Large intestine (tissue), 3 donors: ENCODE measurements around the gene CNTNAP2. TPM values are rescaled to one million over a fixed set of nuclear protein-coding genes. Genes with fewer than 3 reads are reported as not detected.

ENCODE experiments used
- DNase-seq, 2 donors: peaks; one replicate each; pipeline versions ENCODE4 v3.0.0 to v3.0.0-alpha.2; 2013
- H3K27ac ChIP-seq: one replicate; pipeline ENCODE4 v1.5.1; 2013; ENCODE audit warnings: low read length
- H3K27me3 ChIP-seq: 2 replicates; pipeline ENCODE4 v1.6.1; 2013; ENCODE audit warnings: low read length; ENCODE audit not compliant: control insufficient read depth, insufficient read depth
- H3K36me3 ChIP-seq: 2 replicates; pipeline ENCODE4 v1.6.1; 2013; ENCODE audit warnings: low read length; ENCODE audit not compliant: control insufficient read depth, insufficient read depth
- H3K4me1 ChIP-seq: one replicate; pipeline ENCODE4 v1.6.1; 2013; ENCODE audit warnings: low read length; ENCODE audit not compliant: control insufficient read depth, insufficient read depth
- H3K4me3 ChIP-seq: one replicate; pipeline ENCODE4 v1.5.1; 2013; ENCODE audit warnings: low read length
- H3K9me3 ChIP-seq: one replicate; pipeline ENCODE4 v1.6.1; 2013; ENCODE audit warnings: mild to moderate bottlenecking, low read depth, low read length, moderate library complexity; ENCODE audit not compliant: control insufficient read depth
- WGBS: methylation state at CpG from one replicate; pipeline ENCODE4 v1.1.5; 2013; ENCODE audit warnings: low lambda C conversion rate; ENCODE audit not compliant: insufficient coverage; 5-methylcytosine and 5-hydroxymethylcytosine counted together
- polyA plus RNA-seq: library from polyadenylated mRNA; unstranded; fragments of 120-200 nt; gene quantifications from one replicate; pipeline ENCODE4 v1.2.1, GENCODE V29; 2013

CNTNAP2 gene
- polyA plus RNA-seq, 1 donor, result 12.9 TPM

DNA sequence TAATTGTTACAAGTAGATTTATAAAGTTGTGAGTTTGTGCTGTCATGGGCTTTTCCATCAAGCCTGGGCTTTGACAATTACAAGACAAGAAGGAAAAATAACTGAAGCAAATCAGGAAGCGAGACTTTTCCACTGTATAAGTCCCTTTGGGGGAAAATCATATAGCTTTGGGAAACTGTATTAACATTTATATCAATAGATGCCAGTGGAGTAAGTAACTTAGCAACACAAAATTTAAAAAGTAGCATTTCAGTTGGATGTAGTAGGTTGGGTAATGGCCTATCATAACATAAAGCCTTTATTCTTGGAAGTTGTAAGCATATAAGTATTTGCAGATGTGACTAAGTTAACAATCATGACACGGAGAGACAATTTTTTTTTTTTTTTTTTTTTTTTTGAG, 931.1 kb downstream of the CNTNAP2 start:
- Histone ChIP-seq H3K27me3 (no peaks in the 10 kb centered on the region), H3K4me1 (no peaks in the 10 kb centered on the region), H3K4me3 (no peak overlapping the region), H3K36me3 (no peaks in the 10 kb centered on the region), H3K9me3 (no peaks in the 10 kb centered on the region), H3K27ac (no peak overlapping the region)
- 71% methylated on average over 1 of the region's 2 CpGs for WGBS
- no peak for DNase-seq

DNA sequence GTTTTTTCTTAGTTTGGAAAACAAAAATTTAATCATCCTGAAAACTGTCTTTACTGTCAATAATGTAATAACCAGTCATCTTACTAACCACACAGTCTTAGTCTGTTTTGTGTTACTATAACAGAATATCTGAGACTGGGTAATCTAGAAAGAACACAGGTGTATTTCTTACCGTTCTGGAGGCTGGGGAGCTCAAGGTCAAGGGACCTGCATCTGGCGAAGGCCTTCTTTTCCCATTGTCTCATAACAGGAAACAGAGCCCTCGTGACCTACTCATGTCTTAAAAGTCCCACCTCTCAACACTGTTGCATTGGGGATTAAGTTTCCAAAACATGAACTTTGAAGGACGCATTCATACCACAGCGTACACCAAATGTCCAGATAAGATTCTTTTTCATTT, 932.3 kb downstream of the CNTNAP2 start:
- no peaks in the 10 kb centered on the region for H3K27me3 ChIP-seq
- H3K27ac ChIP-seq, result no peak overlapping the region
- H3K4me3 ChIP-seq, result no peak overlapping the region
- no peaks in the 10 kb centered on the region for H3K4me1 ChIP-seq
- no peaks in the 10 kb centered on the region for H3K36me3 ChIP-seq
- no CpG with 5 or more reads among the region's 5 CpGs for WGBS
- DNase-seq, result no peak
- H3K9me3 ChIP-seq, result no peaks in the 10 kb centered on the region

DNA sequence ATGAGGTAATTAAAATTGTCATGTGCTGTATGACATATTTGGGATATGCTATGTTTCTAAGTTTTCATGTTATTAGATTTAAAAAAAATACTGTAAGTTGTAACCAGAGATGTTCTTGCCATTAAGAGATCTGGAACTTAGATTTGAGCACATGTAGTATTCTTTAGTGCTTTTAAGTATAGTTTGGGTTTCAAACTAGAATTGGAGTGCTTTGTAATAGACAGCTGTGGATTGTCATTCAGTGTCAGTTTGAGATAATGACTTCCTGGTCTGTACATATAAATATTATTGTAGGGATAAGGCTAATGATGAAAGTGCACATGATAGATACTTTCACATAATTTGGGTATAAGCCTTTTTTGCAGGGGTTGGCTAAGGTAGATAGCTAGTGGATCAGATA, 936.2 kb downstream of the CNTNAP2 start:
- no peak for DNase-seq
- no peaks in the 10 kb centered on the region for H3K9me3 ChIP-seq
- H3K27ac ChIP-seq, result no peak overlapping the region
- H3K36me3 ChIP-seq, result no peaks in the 10 kb centered on the region
- no peaks in the 10 kb centered on the region for H3K4me1 ChIP-seq
- H3K4me3 ChIP-seq, result no peak overlapping the region
- no peaks in the 10 kb centered on the region for H3K27me3 ChIP-seq

DNA sequence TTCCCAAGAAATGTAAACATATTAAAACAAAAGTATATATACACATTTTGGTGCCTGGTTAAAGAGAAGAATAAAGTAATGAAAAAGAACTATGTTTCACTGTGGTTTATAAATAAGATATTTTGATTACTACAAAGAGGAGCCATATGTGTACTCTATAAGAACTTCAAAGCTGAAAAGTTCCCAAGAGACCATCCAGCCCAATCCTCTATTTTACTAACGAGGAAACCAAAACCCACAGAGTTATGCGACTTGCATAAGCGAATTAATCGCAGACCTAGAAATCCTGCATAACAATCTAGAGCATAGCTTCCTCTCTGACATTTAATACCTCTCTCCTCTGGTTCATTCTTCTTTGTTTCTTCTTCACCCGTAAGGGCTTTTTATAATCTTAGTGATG, 937.1 kb downstream of the CNTNAP2 start:
- H3K36me3 ChIP-seq, result no peaks in the 10 kb centered on the region
- H3K4me3 ChIP-seq, result no peak overlapping the region
- H3K27ac ChIP-seq, result no peak overlapping the region
- no peaks in the 10 kb centered on the region for H3K27me3 ChIP-seq
- WGBS, result 92% methylated on average over 4 of the region's 5 CpGs
- DNase-seq, result no peak
- no peaks in the 10 kb centered on the region for H3K4me1 ChIP-seq
- no peaks in the 10 kb centered on the region for H3K9me3 ChIP-seq

DNA sequence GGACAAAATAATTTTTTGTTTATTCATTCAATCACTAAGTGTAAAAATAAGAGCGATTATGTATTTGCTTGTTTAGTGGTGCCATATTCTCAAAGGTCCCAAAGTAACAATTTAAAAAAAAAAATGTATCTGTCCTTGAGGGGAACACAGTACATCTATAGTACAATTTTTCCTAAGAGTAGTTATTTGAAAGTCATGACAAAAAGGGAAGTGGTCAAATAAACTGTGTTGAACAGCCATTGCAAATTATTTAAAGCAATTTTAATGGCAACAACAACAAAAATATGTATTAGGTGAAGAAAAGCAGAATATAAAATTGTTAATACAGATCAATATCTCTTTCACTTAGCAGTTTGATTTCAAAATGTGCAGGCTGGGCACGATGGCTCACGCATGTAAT, 943.5 kb downstream of the CNTNAP2 start:
- no peak overlapping the region for H3K4me3 ChIP-seq
- WGBS, result 100% methylated on average over 2 of the region's 3 CpGs

DNA sequence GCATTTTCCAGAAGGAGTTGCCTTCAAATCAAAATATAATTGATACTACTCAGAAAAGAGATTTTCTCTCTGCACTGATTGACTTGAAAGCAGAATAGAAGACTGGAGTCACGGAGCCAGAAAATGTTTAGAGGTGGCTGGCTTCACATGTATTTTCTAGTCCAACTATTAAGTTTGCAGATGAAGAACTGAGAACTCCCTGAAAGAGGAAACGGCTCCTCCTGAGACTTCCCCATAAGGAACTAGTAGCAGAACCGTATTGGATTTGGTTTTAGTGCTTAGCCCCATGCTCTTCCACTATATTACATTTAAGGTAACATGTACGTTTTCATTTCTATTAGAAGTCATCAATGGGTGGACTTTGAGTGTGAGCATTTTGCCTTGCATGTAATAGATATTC, 946.3 kb downstream of the CNTNAP2 start:
- no peak overlapping the region for H3K4me3 ChIP-seq
- no peaks in the 10 kb centered on the region for H3K27me3 ChIP-seq
- DNase-seq, result no peak
- no CpG with 5 or more reads among the region's 4 CpGs for WGBS
- H3K36me3 ChIP-seq, result no peaks in the 10 kb centered on the region
- no peak overlapping the region for H3K27ac ChIP-seq
- H3K9me3 ChIP-seq, result no peaks in the 10 kb centered on the region
- H3K4me1 ChIP-seq, result no peaks in the 10 kb centered on the region

More for the DNA sequence above, 943.5 kb downstream of the CNTNAP2 start:
- no peaks in the 10 kb centered on the region for H3K36me3 ChIP-seq
- H3K4me1 ChIP-seq, result no peaks in the 10 kb centered on the region
- no peak for DNase-seq
- no peak overlapping the region for H3K27ac ChIP-seq
- no peaks in the 10 kb centered on the region for H3K9me3 ChIP-seq
- no peaks in the 10 kb centered on the region for H3K27me3 ChIP-seq

DNA sequence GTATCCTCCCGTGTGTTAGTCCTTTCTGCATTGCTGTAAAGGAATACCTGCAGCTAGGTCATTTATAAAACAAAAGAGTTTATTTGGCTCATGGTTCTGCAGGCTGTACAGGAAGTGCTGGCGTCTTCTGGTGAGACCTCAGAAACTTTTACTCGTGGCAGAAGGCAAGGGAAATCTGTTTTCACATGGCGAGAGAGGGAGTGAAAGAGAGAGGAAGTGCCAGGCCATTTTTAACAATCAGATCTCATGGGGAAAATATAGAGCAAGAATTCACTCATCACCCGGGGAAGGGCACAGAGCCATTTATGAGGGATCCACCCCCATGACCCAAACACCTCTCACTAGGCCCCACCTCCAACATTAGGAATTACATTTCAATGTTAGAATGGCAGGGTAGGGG, 952.2 kb downstream of the CNTNAP2 start:
- no CpG with 5 or more reads among the region's 5 CpGs for WGBS
- no peak overlapping the region for H3K27ac ChIP-seq
- H3K4me1 ChIP-seq, result no peaks in the 10 kb centered on the region

DNA sequence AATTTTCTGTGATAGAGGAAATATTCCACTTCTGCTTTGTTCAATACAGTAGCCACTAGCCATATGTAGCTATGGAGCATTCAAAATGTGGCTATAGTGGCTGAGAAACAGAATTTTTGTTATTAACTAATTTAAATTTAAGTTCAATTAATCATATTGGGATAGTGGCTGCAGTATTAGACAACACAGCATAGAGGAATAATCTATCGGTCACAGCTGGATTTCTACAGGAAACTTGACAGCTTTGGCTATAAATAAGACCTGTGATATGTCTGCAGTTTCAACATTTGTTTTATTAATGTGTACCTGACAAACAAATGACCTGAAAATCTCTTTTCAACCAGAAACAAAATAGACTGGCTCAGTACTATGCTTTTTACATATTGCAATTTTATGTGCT, 953.2 kb downstream of the CNTNAP2 start:
- DNase-seq, result no peak
- H3K27ac ChIP-seq, result no peak overlapping the region

More for the DNA sequence above, 952.2 kb downstream of the CNTNAP2 start:
- Histone ChIP-seq H3K36me3 (no peaks in the 10 kb centered on the region), H3K9me3 (no peaks in the 10 kb centered on the region), H3K27me3 (no peaks in the 10 kb centered on the region), H3K4me3 (no peak overlapping the region)
- no peak for DNase-seq

DNA sequence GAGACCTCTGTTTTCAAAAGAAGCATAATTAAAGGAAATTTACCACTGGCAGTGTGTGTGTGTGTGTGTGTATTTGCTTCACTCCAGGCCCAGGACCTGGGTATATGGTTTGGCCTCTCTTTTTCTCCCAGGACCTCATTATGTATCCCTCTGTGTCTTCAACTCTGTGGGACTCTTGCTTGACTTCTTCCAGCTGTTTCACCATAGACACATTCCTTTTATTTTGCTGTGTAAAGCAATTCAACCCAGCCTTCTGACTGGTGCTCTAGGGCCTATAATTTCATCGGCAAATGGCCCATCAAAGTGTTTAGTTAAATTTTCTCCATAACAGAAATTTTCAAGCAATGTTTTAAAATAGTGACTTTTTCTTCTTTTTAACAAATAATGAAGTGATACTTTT, 954.3 kb downstream of the CNTNAP2 start:
- Histone ChIP-seq H3K9me3 (no peaks in the 10 kb centered on the region), H3K36me3 (no peaks in the 10 kb centered on the region), H3K27me3 (no peaks in the 10 kb centered on the region), H3K4me3 (no peak overlapping the region), H3K4me1 (no peaks in the 10 kb centered on the region), H3K27ac (no peak overlapping the region)
- no peak for DNase-seq
- WGBS, result 75% methylated on average over 1 of the region's 1 CpG

More for the DNA sequence above, 953.2 kb downstream of the CNTNAP2 start:
- H3K36me3 ChIP-seq, result no peaks in the 10 kb centered on the region
- no peaks in the 10 kb centered on the region for H3K27me3 ChIP-seq
- no peaks in the 10 kb centered on the region for H3K4me1 ChIP-seq
- H3K9me3 ChIP-seq, result no peaks in the 10 kb centered on the region
- no CpG with 5 or more reads among the region's 1 CpG for WGBS
- H3K4me3 ChIP-seq, result no peak overlapping the region

DNA sequence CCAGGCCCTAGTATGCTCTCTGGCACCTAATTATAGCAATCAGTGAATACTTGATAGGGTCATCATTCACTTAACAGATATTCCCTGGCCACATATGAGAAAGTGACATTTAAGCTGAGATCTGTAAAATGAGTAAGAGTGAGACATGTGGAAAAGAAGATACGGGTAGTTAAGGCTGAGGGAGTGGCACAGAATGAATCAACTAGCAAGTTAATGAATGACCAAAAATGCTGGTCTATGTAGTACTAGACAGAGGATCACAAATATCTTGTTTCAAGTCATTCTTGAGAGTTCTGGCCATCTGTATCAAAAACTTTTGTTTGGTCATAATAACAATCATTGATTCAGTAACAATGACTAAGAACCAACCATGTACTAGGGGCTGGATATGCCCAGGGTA, 954.9 kb downstream of the CNTNAP2 start:
- H3K9me3 ChIP-seq, result no peaks in the 10 kb centered on the region
- H3K4me1 ChIP-seq, result no peaks in the 10 kb centered on the region
- WGBS, result 0% methylated on average over 1 of the region's 1 CpG

DNA sequence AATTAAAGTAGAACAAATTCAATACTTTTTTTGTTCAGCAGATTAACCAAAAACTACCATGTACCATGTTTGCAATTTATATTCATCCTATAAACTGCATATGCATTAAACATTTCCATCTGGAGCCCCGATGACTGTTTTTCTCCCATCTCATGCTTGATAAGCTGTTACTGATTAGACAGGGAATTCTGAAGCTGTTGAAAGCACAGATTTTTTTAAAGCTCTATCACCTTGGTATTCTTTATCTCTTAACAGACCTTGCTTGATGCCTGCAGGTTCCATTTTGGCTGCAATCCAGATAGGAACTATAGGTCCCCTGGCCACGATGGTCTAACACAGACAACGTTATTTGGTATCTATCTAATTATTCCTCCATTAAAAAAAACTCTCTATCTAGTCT, 961.7 kb downstream of the CNTNAP2 start:
- WGBS, result 14% methylated on average over 1 of the region's 3 CpGs
- Histone ChIP-seq H3K36me3 (no peaks in the 10 kb centered on the region), H3K27ac (no peak overlapping the region), H3K4me1 (no peaks in the 10 kb centered on the region), H3K9me3 (no peaks in the 10 kb centered on the region), H3K4me3 (no peak overlapping the region), H3K27me3 (no peaks in the 10 kb centered on the region)
- DNase-seq, result peak in 1 of 2 donors; percentile 20

More for the DNA sequence above, 954.9 kb downstream of the CNTNAP2 start:
- no peaks in the 10 kb centered on the region for H3K36me3 ChIP-seq
- no peak overlapping the region for H3K27ac ChIP-seq
- H3K4me3 ChIP-seq, result no peak overlapping the region
- peak in 1 of 2 donors; percentile 60 for DNase-seq
- no peaks in the 10 kb centered on the region for H3K27me3 ChIP-seq
